GM19023 (cell line): ENCODE data around the gene OR56B1.

Experiments used
- ATAC-seq: cut with Tn5 transposase; IDR thresholded peaks from one replicate; pipeline ENCODE4 v1.9.1; 2021; ENCODE audit warnings: mild to moderate bottlenecking, moderate library complexity; ENCODE audit not compliant: unreplicated experiment

Gene OR56B1

GRCh38 chr11:5727691-5728090 is 8.6 kb upstream of the OR56B1 start:
- no peak for ATAC-seq

DNA sequence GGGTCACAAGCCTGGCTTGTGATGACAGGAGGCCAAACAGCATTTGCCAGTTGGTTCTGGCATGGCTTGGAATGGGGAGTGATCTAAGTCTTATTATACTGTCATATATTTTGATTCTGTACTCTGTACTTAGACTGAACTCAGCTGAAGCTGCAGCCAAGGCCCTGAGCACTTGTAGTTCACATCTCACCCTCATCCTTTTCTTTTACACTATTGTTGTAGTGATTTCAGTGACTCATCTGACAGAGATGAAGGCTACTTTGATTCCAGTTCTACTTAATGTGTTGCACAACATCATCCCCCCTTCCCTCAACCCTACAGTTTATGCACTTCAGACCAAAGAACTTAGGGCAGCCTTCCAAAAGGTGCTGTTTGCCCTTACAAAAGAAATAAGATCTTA is 843 bp downstream of the OR56B1 start:
- no peak for ATAC-seq

DNA sequence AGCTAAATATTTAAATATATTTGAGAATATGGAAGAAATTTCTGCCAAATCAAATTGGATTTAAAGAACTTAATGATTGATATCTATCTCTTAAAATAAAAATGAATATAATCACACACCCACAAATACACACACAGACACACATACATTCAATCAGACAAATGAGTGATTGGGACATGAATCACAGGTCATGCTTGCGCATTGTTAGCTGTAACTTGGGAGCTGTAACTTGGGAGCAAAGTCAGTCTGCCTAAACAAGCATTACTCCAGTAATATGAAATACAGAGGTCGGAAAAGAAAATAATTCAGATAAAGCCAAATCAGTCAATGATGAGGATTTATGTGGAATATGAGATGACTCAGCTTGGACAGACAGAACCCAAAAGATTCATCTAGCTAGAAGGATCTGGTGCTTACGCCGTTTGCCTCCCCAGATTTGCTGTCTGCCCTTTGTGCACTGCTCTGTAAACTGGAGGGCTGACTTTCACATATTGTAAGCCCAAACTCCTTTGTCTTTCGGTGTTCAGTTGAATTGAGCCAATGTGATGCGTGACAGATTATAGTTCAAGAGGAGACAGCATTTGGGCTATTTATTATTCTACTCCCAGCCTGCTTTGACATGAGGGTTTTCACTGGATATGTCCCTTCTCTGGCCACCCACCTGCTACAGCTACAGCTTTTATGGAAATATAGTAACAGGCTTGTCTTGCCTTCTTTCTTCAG is 1.6 kb downstream of the OR56B1 start:
- no peak for ATAC-seq

GRCh38 chr11:5738431-5738830 is 2.2 kb downstream of the OR56B1 start:
- no peak for ATAC-seq

- no peak for ATAC-seq
Measured at GRCh38 chr11:5746614-5747013, 10.4 kb downstream of the OR56B1 start.

GRCh38 chr11:5749836-5750235 is 13.6 kb downstream of the OR56B1 start:
- no peak for ATAC-seq

DNA sequence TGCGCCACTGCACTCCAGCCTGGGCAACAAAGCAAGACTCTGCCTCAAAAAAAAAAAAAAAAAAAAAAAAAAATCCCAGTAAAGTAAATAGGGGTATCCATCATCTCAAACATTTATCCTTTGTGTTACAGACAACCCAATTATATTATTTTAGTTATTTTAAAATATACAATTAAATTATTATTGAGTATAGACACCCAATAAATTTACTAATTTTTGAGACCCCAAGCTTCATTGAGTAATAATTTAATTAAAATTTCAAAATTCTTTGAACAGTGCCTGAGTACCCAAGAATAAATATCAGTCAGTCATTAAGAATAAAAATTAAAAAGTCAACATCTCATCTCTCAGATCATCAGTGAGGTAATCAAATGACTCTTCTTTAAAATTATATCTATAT is 17.7 kb downstream of the OR56B1 start, which contains the start of gene OR52N4:
Gene OR52N4, plus strand, starts transcription at position 301 of the 400 bp plus-strand sequence. CDS start 498 bp downstream, outside the sequence.
- no peak for ATAC-seq

DNA sequence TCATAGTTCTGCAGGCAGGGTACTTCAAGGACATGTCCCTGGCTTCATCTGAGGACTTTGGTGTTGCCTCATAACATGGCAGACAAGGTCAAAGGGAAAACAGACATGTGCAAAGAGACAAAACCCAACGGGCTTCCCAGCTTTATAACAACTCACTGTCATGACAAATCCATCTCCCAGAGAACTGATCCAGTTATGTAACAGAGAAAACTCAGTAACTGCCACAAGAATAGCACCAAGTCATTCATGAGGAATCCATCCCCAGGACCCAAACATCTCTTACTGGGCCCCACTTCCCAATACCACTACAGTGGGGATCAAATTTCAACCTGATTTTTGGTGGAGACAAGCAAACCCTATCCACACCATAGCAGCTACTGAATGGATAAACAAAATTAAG is 30.8 kb downstream of the OR56B1 start:
- no peak for ATAC-seq

- no peak for ATAC-seq
Measured at GRCh38 chr11:5783255-5783654, 47.0 kb downstream of the OR56B1 start, which contains the start of gene OR52N5. OR52N5 (minus strand) TSS chr11:5783355; CDS start chr11:5778634, 4,721 bp downstream.
